Fibroblast of lung (primary cell): ENCODE results near the gene PRKG2. TPM values are rescaled to one million over a fixed set of nuclear protein-coding genes. Genes with fewer than 3 reads are reported as not detected.

ENCODE experiments used
- DNase-seq, 2 donors: peaks; one replicate each; pipeline versions ENCODE4 v3.0.0 to v3.0.0-alpha.2; 2010; ENCODE audit warnings: low read depth in 2 of 2
- H2AFZ ChIP-seq: 2 replicates; pipeline ENCODE4 v1.5.1; 2012; ENCODE audit warnings: low read length, control low read depth, inconsistent platforms
- H3K27ac ChIP-seq: 2 replicates; pipeline ENCODE4 v1.5.1; 2011; ENCODE audit warnings: low read length, control low read depth; ENCODE audit not compliant: insufficient read depth
- H3K27me3 ChIP-seq: 2 replicates; pipeline ENCODE4 v1.5.1; 2011; ENCODE audit warnings: mild to moderate bottlenecking, low read length; ENCODE audit not compliant: control insufficient read depth, insufficient read depth
- H3K36me3 ChIP-seq: 2 replicates; pipeline ENCODE4 v1.5.1; 2011; ENCODE audit warnings: low read length; ENCODE audit not compliant: control insufficient read depth, insufficient read depth
- H3K4me1 ChIP-seq: 2 replicates; pipeline ENCODE4 v1.5.1; 2011; ENCODE audit warnings: low read length; ENCODE audit not compliant: control insufficient read depth, insufficient read depth; ENCODE audit errors: extremely low read depth
- H3K4me2 ChIP-seq: 2 replicates; pipeline ENCODE4 v1.5.1; 2011; ENCODE audit warnings: low read length, control low read depth; ENCODE audit not compliant: insufficient read depth; ENCODE audit errors: extremely low read depth
- H3K4me3 ChIP-seq, 4 experiments: fragments of 200-600 bp in 1 of 4; sonication (generic) in 1 of 4; replicated peaks in 1 of 4; 2 replicates each; pipeline ENCODE4 v1.5.1; 2011 to 2016; ENCODE audit warnings: low read length in 4 of 4, low read depth in 3 of 4, mild to moderate bottlenecking in 3 of 4, control low read depth in 2 of 4, inconsistent platforms in 1 of 4, mixed read lengths in 1 of 4; ENCODE audit not compliant: insufficient read depth in 1 of 4; ENCODE audit errors: control extremely low read depth in 1 of 4
- H3K79me2 ChIP-seq: 2 replicates; pipeline ENCODE4 v1.5.1; 2012; ENCODE audit warnings: mild to moderate bottlenecking, low read length, inconsistent platforms; ENCODE audit not compliant: control insufficient read depth, insufficient read depth
- H3K9ac ChIP-seq: 2 replicates; pipeline ENCODE4 v1.5.1; 2011; ENCODE audit warnings: mild to moderate bottlenecking, low read length, control low read depth; ENCODE audit not compliant: insufficient read depth
- H3K9me3 ChIP-seq: 2 replicates; pipeline ENCODE4 v1.5.1; 2012; ENCODE audit warnings: low read depth, low read length; ENCODE audit not compliant: control insufficient read depth, insufficient read depth
- H4K20me1 ChIP-seq: 2 replicates; pipeline ENCODE4 v1.5.1; 2011; ENCODE audit warnings: low read length; ENCODE audit not compliant: control insufficient read depth, insufficient read depth; ENCODE audit errors: extremely low read depth
- CTCF ChIP-seq, 2 donors: IDR thresholded peaks in 1 of 2; conservative IDR thresholded peaks in 1 of 2; 1 replicate in 1 of 2; 2 replicates in 1 of 2; pipeline ENCODE4 v1.5.1; 2011 to 2012; ENCODE audit warnings: low read length in 2 of 2, control low read depth in 1 of 2, inconsistent platforms in 1 of 2, low read depth in 1 of 2, mild to moderate bottlenecking in 1 of 2
- EZH2 ChIP-seq: IDR thresholded peaks from 2 replicates; pipeline ENCODE4 v1.5.1; 2012; ENCODE audit warnings: low read length, control low read depth, mild to moderate bottlenecking; ENCODE audit errors: missing control alignments
- polyA plus RNA-seq, 2 donors: library from polyadenylated mRNA; depleted of rRNA in 1 of 2; stranded (reverse) in 1 of 2; unstranded in 1 of 2; fragments of >200 nt; gene quantifications; 2 replicates each; pipeline ENCODE4 v1.2.1, GENCODE V29; 2011 to 2012; ENCODE audit warnings: missing spikeins in 1 of 2
- total RNA-seq: library from RNA; depleted of rRNA; stranded (reverse); fragments of >200 nt; gene quantifications from 2 replicates; pipeline ENCODE4 v1.2.1, GENCODE V29; 2014

Gene PRKG2
- total and polyA plus RNA-seq, 2 donors (not counting 1 experiment from before 2014, with no cell fraction given), result 2.8 to 17.5 TPM

- Histone ChIP-seq H2AFZ (no peak overlapping the region), H3K36me3 (no peaks in the 10 kb centered on the region), H4K20me1 (no peaks in the 10 kb centered on the region), H3K79me2 (no peaks in the 10 kb centered on the region), H3K27me3 (no peaks in the 10 kb centered on the region), H3K4me2 (no peak overlapping the region), H3K9ac (no peak overlapping the region), H3K4me3 (no peak overlapping the region), H3K4me1 (no peaks in the 10 kb centered on the region), H3K27ac (no peak overlapping the region), H3K9me3 (no peaks in the 10 kb centered on the region)
- no peak for DNase-seq
- TF ChIP-seq CTCF (conservative IDR thresholded peaks at IDR 0.05 in 1 of 2, IDR thresholded peaks at IDR 0.05 in 1 of 2; ENCODE audit: low read depth in 1 of 2, low read length in 2 of 2) (no peak), EZH2 (no peak)
These were observed 84.5 kb downstream of the PRKG2 start for GRCh38 chr4:81130569-81130968.

GRCh38 chr4:81120055-81120454 is 95.0 kb downstream of the PRKG2 start:
- Histone ChIP-seq H3K79me2 (no peaks in the 10 kb centered on the region), H2AFZ (no peak overlapping the region), H3K36me3 (no peaks in the 10 kb centered on the region), H3K4me2 (no peak overlapping the region), H3K27me3 (no peaks in the 10 kb centered on the region), H3K9ac (no peak overlapping the region), H3K9me3 (no peaks in the 10 kb centered on the region), H4K20me1 (no peaks in the 10 kb centered on the region), H3K4me1 (no peaks in the 10 kb centered on the region), H3K4me3 (no peak overlapping the region), H3K27ac (no peak overlapping the region)
- no peak for DNase-seq
- no peak for TF ChIP-seq EZH2
- no peak for TF ChIP-seq CTCF (conservative IDR thresholded peaks at IDR 0.05 in 1 of 2, IDR thresholded peaks at IDR 0.05 in 1 of 2; ENCODE audit: low read depth in 1 of 2, low read length in 2 of 2)

- H2AFZ ChIP-seq, result no peak overlapping the region
- no peak for DNase-seq
- H3K9me3 ChIP-seq, result no peaks in the 10 kb centered on the region
- H3K27me3 ChIP-seq, result no peaks in the 10 kb centered on the region
- no peak overlapping the region for H3K9ac ChIP-seq
- H3K36me3 ChIP-seq, result no peaks in the 10 kb centered on the region
- H3K4me2 ChIP-seq, result no peak overlapping the region
- H3K79me2 ChIP-seq, result no peaks in the 10 kb centered on the region
- no peak overlapping the region for H3K27ac ChIP-seq
- TF ChIP-seq CTCF (conservative IDR thresholded peaks at IDR 0.05 in 1 of 2, IDR thresholded peaks at IDR 0.05 in 1 of 2; ENCODE audit: low read depth in 1 of 2, low read length in 2 of 2), result no peak
- no peak for TF ChIP-seq EZH2
- H4K20me1 ChIP-seq, result no peaks in the 10 kb centered on the region
- H3K4me3 ChIP-seq, result no peak overlapping the region
- H3K4me1 ChIP-seq, result no peaks in the 10 kb centered on the region
These were observed 96.9 kb downstream of the PRKG2 start for GRCh38 chr4:81118086-81118485.
